ENCODE measurements around the gene IPMK. TPM values are rescaled to one million over a fixed set of nuclear protein-coding genes. Genes with fewer than 3 reads are reported as not detected.

IPMK gene
- total RNA-seq, 1 experiment from 2014 or later: 10.9 TPM

GRCh38 chr10:58305821-58306220 lies 38.1 kb upstream of the IPMK start (continued):
- TF ChIP-seq CDX4 (CRISPR knock-in tag; IDR thresholded peaks at IDR 0.05; ENCODE audit: borderline replicate concordance): no peak

- no peak overlapping the region for H3K4me3 Mint-ChIP-seq
- DNase-seq (ENCODE audit: low spot score): no peak
- POLR2A ChIA-PET: no interaction called here
- H3K27ac Mint-ChIP-seq: no peak overlapping the region
- CTCF ChIA-PET: interaction anchor here (0.7 to 1.2 kb wide), 3 partner anchors 31 to 101 kb away, joined by 3 read pairs; partner anchors contain the start of gene UBE2D1
- peaks cover 11% of the 10 kb centered on the region for H3K4me1 Mint-ChIP-seq
- no peak for ATAC-seq
- no peaks in the 10 kb centered on the region for H3K36me3 Mint-ChIP-seq
- no peaks in the 10 kb centered on the region for H3K9me3 Mint-ChIP-seq
- TF ChIP-seq E2F5 (CRISPR knock-in tag; IDR thresholded peaks at IDR 0.05): no peak
- no peak for TF ChIP-seq GTF2I (CRISPR knock-in tag; conservative IDR thresholded peaks at IDR 0.05)
- TF ChIP-seq SOX15 (CRISPR knock-in tag; IDR thresholded peaks at IDR 0.05): no peak
- TF ChIP-seq FOXK1 (CRISPR knock-in tag; IDR thresholded peaks at IDR 0.05): no peak
- TF ChIP-seq FOXJ3 (CRISPR knock-in tag; IDR thresholded peaks at IDR 0.05; ENCODE audit: borderline replicate concordance): no peak
- no peak for TF ChIP-seq CREM (CRISPR knock-in tag; IDR thresholded peaks at IDR 0.05)
- TF ChIP-seq, protein P1, sequence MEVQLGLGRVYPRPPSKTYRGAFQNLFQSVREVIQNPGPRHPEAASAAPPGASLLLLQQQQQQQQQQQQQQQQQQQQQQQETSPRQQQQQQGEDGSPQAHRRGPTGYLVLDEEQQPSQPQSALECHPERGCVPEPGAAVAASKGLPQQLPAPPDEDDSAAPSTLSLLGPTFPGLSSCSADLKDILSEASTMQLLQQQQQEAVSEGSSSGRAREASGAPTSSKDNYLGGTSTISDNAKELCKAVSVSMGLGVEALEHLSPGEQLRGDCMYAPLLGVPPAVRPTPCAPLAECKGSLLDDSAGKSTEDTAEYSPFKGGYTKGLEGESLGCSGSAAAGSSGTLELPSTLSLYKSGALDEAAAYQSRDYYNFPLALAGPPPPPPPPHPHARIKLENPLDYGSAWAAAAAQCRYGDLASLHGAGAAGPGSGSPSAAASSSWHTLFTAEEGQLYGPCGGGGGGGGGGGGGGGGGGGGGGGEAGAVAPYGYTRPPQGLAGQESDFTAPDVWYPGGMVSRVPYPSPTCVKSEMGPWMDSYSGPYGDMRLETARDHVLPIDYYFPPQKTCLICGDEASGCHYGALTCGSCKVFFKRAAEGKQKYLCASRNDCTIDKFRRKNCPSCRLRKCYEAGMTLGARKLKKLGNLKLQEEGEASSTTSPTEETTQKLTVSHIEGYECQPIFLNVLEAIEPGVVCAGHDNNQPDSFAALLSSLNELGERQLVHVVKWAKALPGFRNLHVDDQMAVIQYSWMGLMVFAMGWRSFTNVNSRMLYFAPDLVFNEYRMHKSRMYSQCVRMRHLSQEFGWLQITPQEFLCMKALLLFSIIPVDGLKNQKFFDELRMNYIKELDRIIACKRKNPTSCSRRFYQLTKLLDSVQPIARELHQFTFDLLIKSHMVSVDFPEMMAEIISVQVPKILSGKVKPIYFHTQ (CRISPR knock-in tag; IDR thresholded peaks at IDR 0.05): no peak
- TF ChIP-seq, protein P2, sequence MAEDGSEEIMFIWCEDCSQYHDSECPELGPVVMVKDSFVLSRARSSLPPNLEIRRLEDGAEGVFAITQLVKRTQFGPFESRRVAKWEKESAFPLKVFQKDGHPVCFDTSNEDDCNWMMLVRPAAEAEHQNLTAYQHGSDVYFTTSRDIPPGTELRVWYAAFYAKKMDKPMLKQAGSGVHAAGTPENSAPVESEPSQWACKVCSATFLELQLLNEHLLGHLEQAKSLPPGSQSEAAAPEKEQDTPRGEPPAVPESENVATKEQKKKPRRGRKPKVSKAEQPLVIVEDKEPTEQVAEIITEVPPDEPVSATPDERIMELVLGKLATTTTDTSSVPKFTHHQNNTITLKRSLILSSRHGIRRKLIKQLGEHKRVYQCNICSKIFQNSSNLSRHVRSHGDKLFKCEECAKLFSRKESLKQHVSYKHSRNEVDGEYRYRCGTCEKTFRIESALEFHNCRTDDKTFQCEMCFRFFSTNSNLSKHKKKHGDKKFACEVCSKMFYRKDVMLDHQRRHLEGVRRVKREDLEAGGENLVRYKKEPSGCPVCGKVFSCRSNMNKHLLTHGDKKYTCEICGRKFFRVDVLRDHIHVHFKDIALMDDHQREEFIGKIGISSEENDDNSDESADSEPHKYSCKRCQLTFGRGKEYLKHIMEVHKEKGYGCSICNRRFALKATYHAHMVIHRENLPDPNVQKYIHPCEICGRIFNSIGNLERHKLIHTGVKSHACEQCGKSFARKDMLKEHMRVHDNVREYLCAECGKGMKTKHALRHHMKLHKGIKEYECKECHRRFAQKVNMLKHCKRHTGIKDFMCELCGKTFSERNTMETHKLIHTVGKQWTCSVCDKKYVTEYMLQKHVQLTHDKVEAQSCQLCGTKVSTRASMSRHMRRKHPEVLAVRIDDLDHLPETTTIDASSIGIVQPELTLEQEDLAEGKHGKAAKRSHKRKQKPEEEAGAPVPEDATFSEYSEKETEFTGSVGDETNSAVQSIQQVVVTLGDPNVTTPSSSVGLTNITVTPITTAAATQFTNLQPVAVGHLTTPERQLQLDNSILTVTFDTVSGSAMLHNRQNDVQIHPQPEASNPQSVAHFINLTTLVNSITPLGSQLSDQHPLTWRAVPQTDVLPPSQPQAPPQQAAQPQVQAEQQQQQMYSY (CRISPR knock-in tag; IDR thresholded peaks at IDR 0.05): no peak
- TF ChIP-seq FOXP1 (CRISPR knock-in tag; IDR thresholded peaks at IDR 0.05; ENCODE audit: borderline replicate concordance): no peak
- TF ChIP-seq, protein P3, sequence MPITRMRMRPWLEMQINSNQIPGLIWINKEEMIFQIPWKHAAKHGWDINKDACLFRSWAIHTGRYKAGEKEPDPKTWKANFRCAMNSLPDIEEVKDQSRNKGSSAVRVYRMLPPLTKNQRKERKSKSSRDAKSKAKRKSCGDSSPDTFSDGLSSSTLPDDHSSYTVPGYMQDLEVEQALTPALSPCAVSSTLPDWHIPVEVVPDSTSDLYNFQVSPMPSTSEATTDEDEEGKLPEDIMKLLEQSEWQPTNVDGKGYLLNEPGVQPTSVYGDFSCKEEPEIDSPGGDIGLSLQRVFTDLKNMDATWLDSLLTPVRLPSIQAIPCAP (CRISPR knock-in tag; IDR thresholded peaks at IDR 0.05): no peak
- TF ChIP-seq, protein P4, sequence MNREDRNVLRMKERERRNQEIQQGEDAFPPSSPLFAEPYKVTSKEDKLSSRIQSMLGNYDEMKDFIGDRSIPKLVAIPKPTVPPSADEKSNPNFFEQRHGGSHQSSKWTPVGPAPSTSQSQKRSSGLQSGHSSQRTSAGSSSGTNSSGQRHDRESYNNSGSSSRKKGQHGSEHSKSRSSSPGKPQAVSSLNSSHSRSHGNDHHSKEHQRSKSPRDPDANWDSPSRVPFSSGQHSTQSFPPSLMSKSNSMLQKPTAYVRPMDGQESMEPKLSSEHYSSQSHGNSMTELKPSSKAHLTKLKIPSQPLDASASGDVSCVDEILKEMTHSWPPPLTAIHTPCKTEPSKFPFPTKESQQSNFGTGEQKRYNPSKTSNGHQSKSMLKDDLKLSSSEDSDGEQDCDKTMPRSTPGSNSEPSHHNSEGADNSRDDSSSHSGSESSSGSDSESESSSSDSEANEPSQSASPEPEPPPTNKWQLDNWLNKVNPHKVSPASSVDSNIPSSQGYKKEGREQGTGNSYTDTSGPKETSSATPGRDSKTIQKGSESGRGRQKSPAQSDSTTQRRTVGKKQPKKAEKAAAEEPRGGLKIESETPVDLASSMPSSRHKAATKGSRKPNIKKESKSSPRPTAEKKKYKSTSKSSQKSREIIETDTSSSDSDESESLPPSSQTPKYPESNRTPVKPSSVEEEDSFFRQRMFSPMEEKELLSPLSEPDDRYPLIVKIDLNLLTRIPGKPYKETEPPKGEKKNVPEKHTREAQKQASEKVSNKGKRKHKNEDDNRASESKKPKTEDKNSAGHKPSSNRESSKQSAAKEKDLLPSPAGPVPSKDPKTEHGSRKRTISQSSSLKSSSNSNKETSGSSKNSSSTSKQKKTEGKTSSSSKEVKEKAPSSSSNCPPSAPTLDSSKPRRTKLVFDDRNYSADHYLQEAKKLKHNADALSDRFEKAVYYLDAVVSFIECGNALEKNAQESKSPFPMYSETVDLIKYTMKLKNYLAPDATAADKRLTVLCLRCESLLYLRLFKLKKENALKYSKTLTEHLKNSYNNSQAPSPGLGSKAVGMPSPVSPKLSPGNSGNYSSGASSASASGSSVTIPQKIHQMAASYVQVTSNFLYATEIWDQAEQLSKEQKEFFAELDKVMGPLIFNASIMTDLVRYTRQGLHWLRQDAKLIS (CRISPR knock-in tag; IDR thresholded peaks at IDR 0.05; ENCODE audit: borderline replicate concordance): no peak
- H3K27me3 Mint-ChIP-seq (ENCODE audit: low read depth): no peaks in the 10 kb centered on the region
Observed at GRCh38 chr10:58304099-58304633, 36.5 kb upstream of the IPMK start.

All from WTC11 (cell line).